ENCODE data around the gene NR6A1. TPM values are rescaled to one million over a fixed set of nuclear protein-coding genes. Genes with fewer than 3 reads are reported as not detected.
A peak's percentile ranks its signal among the peaks of the same experiment; 100 is the strongest.

NR6A1 gene
- total RNA-seq, 1 donor = 0.36 TPM

DNA sequence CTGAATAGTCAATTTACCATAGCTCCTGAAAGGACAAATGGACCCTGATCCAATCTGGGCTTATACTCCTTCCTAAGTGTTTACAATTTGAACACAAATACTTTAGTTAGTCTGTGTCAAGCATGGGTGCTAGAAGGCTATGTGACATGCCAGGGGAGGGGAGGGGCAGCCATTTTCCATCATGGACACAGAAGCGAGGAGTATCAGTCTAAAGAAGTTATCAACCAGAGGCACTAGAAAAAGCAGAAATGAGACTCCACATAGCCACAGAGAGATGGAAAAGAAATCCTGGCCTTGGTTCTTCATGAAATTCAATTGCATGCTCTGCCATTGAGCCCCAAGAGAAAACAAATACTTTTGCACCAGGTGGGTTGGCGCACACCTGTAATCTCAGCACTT is 61.8 kb downstream of the NR6A1 start:
- H3K4me2 ChIP-seq (ENCODE audit: insufficient read depth, low read length) = no peak overlapping the region
- no peaks in the 10 kb centered on the region for H3K9me3 ChIP-seq (ENCODE audit: low read depth, low read length)
- peaks cover 24% of the 10 kb centered on the region for H3K4me1 ChIP-seq (ENCODE audit: insufficient read depth, low read length)
- no peak overlapping the region for H3K4me3 ChIP-seq (ENCODE audit: insufficient read depth, low read length)
- H2AFZ ChIP-seq (ENCODE audit: low read length) = no peak overlapping the region
- no peak for TF ChIP-seq CTCF (IDR thresholded peaks at IDR 0.05; ENCODE audit: extremely low read depth, low read depth, low read length)
- no peak for DNase-seq (ENCODE audit: insufficient read length, low spot score, missing footprints)
- peaks cover 3% of the 10 kb centered on the region for H3K36me3 ChIP-seq (ENCODE audit: insufficient read depth, low read length)
- H3K79me2 ChIP-seq (ENCODE audit: insufficient read depth, low read length) = no peaks in the 10 kb centered on the region
- no peaks in the 10 kb centered on the region for H3K27me3 ChIP-seq (ENCODE audit: insufficient read depth, low read length)
- H3K27ac ChIP-seq (ENCODE audit: low read depth, low read length) = peak overlapping the region; percentile 59
- no peaks in the 10 kb centered on the region for H4K20me1 ChIP-seq (ENCODE audit: insufficient read depth, low read length)

DNA sequence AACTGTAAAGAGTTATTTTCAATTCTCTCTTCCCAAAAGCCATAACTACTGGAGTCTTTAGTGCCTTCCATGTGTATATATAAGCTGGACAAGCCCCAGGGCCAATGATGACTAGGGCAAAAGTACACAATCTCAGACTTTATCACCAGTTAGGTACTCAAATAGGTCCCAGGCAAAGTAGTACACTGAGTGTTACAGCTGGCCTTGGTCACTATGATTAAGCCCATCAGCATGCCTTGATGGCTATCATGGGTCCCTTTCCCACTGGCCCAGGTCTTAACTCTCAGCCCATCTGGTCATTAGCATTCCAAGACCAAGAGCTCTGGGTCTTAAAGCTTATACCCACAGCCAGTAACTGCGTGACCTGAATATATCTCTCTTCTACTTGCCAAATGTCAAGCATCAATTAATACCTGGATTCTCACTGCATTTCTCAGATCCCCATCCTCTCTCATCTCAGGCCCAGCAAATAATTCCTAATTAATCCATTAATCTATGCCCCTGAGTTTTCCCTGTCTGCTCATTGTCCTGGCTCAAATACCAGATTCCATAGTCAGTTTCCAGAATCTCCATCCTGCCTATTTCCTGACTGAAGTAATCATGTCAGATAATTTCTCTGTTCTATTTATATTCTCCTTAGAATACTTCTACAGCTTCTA is 62.3 kb downstream of the NR6A1 start:
- peak overlapping the region; percentile 59 for H3K27ac ChIP-seq (ENCODE audit: low read depth, low read length)

DNA sequence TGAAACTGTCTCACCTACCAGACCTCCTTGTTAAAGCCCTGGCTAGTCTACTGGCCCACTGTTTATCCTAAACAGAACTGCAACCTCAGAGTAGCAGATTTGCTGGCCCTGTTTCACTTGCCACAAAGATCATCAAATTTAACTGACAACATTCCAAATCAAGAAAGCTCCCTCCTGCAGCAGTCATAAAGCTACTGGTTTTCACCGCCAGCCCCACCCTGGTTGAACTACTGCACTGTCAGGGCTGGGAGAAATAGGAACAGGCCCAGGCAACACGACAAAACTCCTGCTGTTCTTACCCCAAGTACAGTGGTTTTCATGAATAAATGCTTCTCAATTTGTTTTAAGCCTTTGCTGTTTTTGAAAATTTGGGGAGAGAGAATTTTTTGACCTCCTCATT is 63.0 kb downstream of the NR6A1 start:
- Histone ChIP-seq H3K27ac (ENCODE audit: low read depth, low read length) (peak overlapping the region; percentile 59), H3K4me2 (ENCODE audit: insufficient read depth, low read length) (peak overlapping the region; percentile 3), H3K36me3 (ENCODE audit: insufficient read depth, low read length) (peaks cover 4% of the 10 kb centered on the region), H3K27me3 (ENCODE audit: insufficient read depth, low read length) (no peaks in the 10 kb centered on the region), H3K79me2 (ENCODE audit: insufficient read depth, low read length) (no peaks in the 10 kb centered on the region), H2AFZ (ENCODE audit: low read length) (no peak overlapping the region), H4K20me1 (ENCODE audit: insufficient read depth, low read length) (no peaks in the 10 kb centered on the region), H3K4me3 (ENCODE audit: insufficient read depth, low read length) (no peak overlapping the region), H3K9me3 (ENCODE audit: low read depth, low read length) (no peaks in the 10 kb centered on the region), H3K4me1 (ENCODE audit: insufficient read depth, low read length) (peaks cover 24% of the 10 kb centered on the region)
- no peak for DNase-seq (ENCODE audit: insufficient read length, low spot score, missing footprints)
- no peak for TF ChIP-seq CTCF (IDR thresholded peaks at IDR 0.05; ENCODE audit: extremely low read depth, low read depth, low read length)

More for the DNA sequence above, 62.3 kb downstream of the NR6A1 start:
- no peaks in the 10 kb centered on the region for H3K9me3 ChIP-seq (ENCODE audit: low read depth, low read length)
- no peaks in the 10 kb centered on the region for H3K79me2 ChIP-seq (ENCODE audit: insufficient read depth, low read length)
- DNase-seq (ENCODE audit: insufficient read length, low spot score, missing footprints) = peak; percentile 71
- TF ChIP-seq CTCF (IDR thresholded peaks at IDR 0.05; ENCODE audit: extremely low read depth, low read depth, low read length) = no peak
- peaks cover 24% of the 10 kb centered on the region for H3K4me1 ChIP-seq (ENCODE audit: insufficient read depth, low read length)
- H3K4me2 ChIP-seq (ENCODE audit: insufficient read depth, low read length) = peak overlapping the region; percentile 3
- H4K20me1 ChIP-seq (ENCODE audit: insufficient read depth, low read length) = no peaks in the 10 kb centered on the region
- no peak overlapping the region for H3K4me3 ChIP-seq (ENCODE audit: insufficient read depth, low read length)
- H2AFZ ChIP-seq (ENCODE audit: low read length) = no peak overlapping the region
- H3K36me3 ChIP-seq (ENCODE audit: insufficient read depth, low read length) = peaks cover 4% of the 10 kb centered on the region
- H3K27me3 ChIP-seq (ENCODE audit: insufficient read depth, low read length) = no peaks in the 10 kb centered on the region

GRCh38 chr9:124707666-124708065 is 63.4 kb downstream of the NR6A1 start:
- H3K9me3 ChIP-seq (ENCODE audit: low read depth, low read length) = no peaks in the 10 kb centered on the region
- no peak overlapping the region for H3K4me3 ChIP-seq (ENCODE audit: insufficient read depth, low read length)
- no peak for DNase-seq (ENCODE audit: insufficient read length, low spot score, missing footprints)
- peaks cover 4% of the 10 kb centered on the region for H3K36me3 ChIP-seq (ENCODE audit: insufficient read depth, low read length)
- H2AFZ ChIP-seq (ENCODE audit: low read length) = no peak overlapping the region
- no peak for TF ChIP-seq CTCF (IDR thresholded peaks at IDR 0.05; ENCODE audit: extremely low read depth, low read depth, low read length)
- no peaks in the 10 kb centered on the region for H4K20me1 ChIP-seq (ENCODE audit: insufficient read depth, low read length)
- peaks cover 24% of the 10 kb centered on the region for H3K4me1 ChIP-seq (ENCODE audit: insufficient read depth, low read length)
- H3K79me2 ChIP-seq (ENCODE audit: insufficient read depth, low read length) = no peaks in the 10 kb centered on the region
- H3K27me3 ChIP-seq (ENCODE audit: insufficient read depth, low read length) = no peaks in the 10 kb centered on the region
- no peak overlapping the region for H3K4me2 ChIP-seq (ENCODE audit: insufficient read depth, low read length)
- H3K27ac ChIP-seq (ENCODE audit: low read depth, low read length) = peak overlapping the region; percentile 59

Measured in osteoblast (primary cell).